WTC11 (cell line): ENCODE results near the gene NLGN3. TPM values are rescaled to one million over a fixed set of nuclear protein-coding genes. Genes with fewer than 3 reads are reported as not detected.

Experiments
- ATAC-seq: fragments of 200-7000 bp; cut with Tn5 transposase; 2 replicates; pipeline ENCODE4 v1.10.0; 2021; ENCODE audit warnings: mild to moderate bottlenecking, moderate library complexity
- CTCF ChIA-PET: fragments of 300-600 bp; sonication (Branson Sonifier 250); formaldehyde crosslinking; loops from one replicate; lab custom pipeline; 2021; ENCODE audit warnings: antibody characterized with exemption; lab: Charles Lee
- POLR2A ChIA-PET: fragments of 350-600 bp; sonication (Branson Sonifier 250); formaldehyde crosslinking; loops from one replicate; lab custom pipeline; 2021; ENCODE audit warnings: antibody characterized with exemption; lab: Charles Lee
- DNase-seq: peaks from one replicate; pipeline ENCODE4 v3.0.0; 2021; ENCODE audit warnings: low spot score
- H3K27ac Mint-ChIP-seq: 2 replicates; pipeline ENCODE4 v1.8.0; 2021; ENCODE audit warnings: mixed read lengths
- H3K27me3 Mint-ChIP-seq: 2 replicates; pipeline ENCODE4 v1.8.0; 2021; ENCODE audit warnings: low read depth, mild to moderate bottlenecking, moderate library complexity, mixed read lengths
- H3K36me3 Mint-ChIP-seq: 2 replicates; pipeline ENCODE4 v1.8.0; 2021; ENCODE audit warnings: mixed read lengths
- H3K4me1 Mint-ChIP-seq: 2 replicates; pipeline ENCODE4 v1.8.0; 2022; ENCODE audit warnings: mixed read lengths
- H3K4me3 Mint-ChIP-seq: 2 replicates; pipeline ENCODE4 v1.8.0; 2021; ENCODE audit warnings: mild to moderate bottlenecking, moderate library complexity, mixed read lengths
- H3K9me3 Mint-ChIP-seq: 2 replicates; pipeline ENCODE4 v1.8.0; 2021; ENCODE audit warnings: mixed read lengths
- CBFB ChIP-seq: sonication (generic); formaldehyde crosslinking; IDR thresholded peaks from 2 replicates; pipeline ENCODE4 v1.8.1; 2022; ENCODE audit warnings: mild to moderate bottlenecking, low read depth, missing genetic modification reagents
- ESRRA ChIP-seq: sonication (generic); formaldehyde crosslinking; IDR thresholded peaks from 2 replicates; pipeline ENCODE4 v1.8.1; 2022; ENCODE audit warnings: mild to moderate bottlenecking, missing genetic modification reagents, borderline replicate concordance
- FOXP1 ChIP-seq: sonication (generic); formaldehyde crosslinking; IDR thresholded peaks from 2 replicates; pipeline ENCODE4 v1.8.0; 2022; ENCODE audit warnings: missing genetic modification reagents, mild to moderate bottlenecking, moderate library complexity, borderline replicate concordance
- NFE2L1 ChIP-seq: sonication (generic); formaldehyde crosslinking; IDR thresholded peaks from 2 replicates; pipeline ENCODE4 v1.8.1; 2023; ENCODE audit warnings: missing genetic modification reagents
- NR2C2 ChIP-seq: sonication (generic); formaldehyde crosslinking; IDR thresholded peaks from 2 replicates; pipeline ENCODE4 v1.8.0; 2022; ENCODE audit warnings: mild to moderate bottlenecking, missing genetic modification reagents
- ZNF138 ChIP-seq: sonication (generic); formaldehyde crosslinking; conservative IDR thresholded peaks from 2 replicates; pipeline ENCODE4 v1.8.1; 2022; ENCODE audit warnings: mild to moderate bottlenecking, moderate library complexity, missing genetic modification reagents
- ZNF396 ChIP-seq: fragments of 250-450 bp; sonication (Bioruptor Pico); IDR thresholded peaks from 2 replicates; pipeline ENCODE4 v1.8.0; 2021; ENCODE audit warnings: mild to moderate bottlenecking, moderate library complexity, borderline replicate concordance
- total RNA-seq: library from RNA; stranded (reverse); gene quantifications from 3 replicates; pipeline ENCODE4 v1.2.3, GENCODE V29; 2021
- TF ChIP-seq, protein P1 (sequence below): sonication (generic); formaldehyde crosslinking; conservative IDR thresholded peaks from 2 replicates; pipeline ENCODE4 v1.8.1; 2022; ENCODE audit warnings: mild to moderate bottlenecking, missing genetic modification reagents
- TF ChIP-seq, protein P2 (sequence below): sonication (generic); formaldehyde crosslinking; IDR thresholded peaks from 2 replicates; pipeline ENCODE4 v1.8.1; 2023; ENCODE audit warnings: mild to moderate bottlenecking, missing genetic modification reagents, moderate library complexity
- TF ChIP-seq, protein P3 (sequence below): sonication (generic); formaldehyde crosslinking; IDR thresholded peaks from 2 replicates; pipeline ENCODE4 v1.8.0; 2023; ENCODE audit warnings: missing genetic modification reagents
- TF ChIP-seq, protein P4 (sequence below): sonication (generic); formaldehyde crosslinking; IDR thresholded peaks from 2 replicates; pipeline ENCODE4 v1.8.0; 2022; ENCODE audit warnings: mild to moderate bottlenecking, missing genetic modification reagents
- TF ChIP-seq, protein P5 (sequence below): sonication (generic); formaldehyde crosslinking; IDR thresholded peaks from 2 replicates; pipeline ENCODE4 v1.8.1; 2023; ENCODE audit warnings: mild to moderate bottlenecking, missing genetic modification reagents
- TF ChIP-seq, protein P6 (sequence below): sonication (generic); formaldehyde crosslinking; IDR thresholded peaks from 2 replicates; pipeline ENCODE4 v1.8.1; 2022; ENCODE audit warnings: low read depth, missing genetic modification reagents, borderline replicate concordance

The NLGN3 gene
- total RNA-seq, 1 experiment from 2014 or later = 10.8 TPM

DNA sequence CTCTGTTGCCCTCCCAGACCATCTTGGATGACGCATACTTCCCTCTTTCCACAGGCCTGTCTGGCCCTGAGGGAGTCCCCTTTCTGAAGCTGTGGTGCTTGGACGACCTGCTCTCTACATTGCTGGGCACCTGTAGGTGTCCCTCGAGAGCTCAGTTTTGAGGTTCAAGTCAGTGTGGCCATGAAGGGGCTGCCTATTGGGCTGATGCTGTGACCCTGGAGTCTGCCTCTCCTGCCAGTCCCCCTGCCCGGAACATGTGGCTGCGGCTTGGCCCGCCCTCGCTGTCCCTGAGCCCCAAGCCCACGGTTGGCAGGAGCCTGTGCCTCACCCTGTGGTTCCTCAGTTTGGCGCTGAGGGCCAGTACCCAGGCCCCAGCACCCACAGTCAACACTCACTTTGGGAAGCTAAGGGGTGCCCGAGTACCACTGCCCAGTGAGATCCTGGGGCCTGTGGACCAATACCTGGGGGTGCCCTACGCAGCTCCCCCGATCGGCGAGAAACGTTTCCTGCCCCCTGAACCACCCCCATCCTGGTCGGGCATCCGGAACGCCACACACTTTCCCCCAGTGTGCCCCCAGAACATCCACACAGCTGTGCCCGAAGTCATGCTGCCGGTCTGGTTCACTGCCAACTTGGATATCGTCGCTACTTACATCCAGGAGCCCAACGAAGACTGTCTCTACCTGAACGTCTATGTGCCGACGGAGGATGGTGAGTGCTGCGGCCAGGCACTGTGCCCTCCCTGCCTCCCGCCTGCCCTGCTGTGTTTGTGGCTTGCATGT is 3.0 kb downstream of the NLGN3 start:
- Mint-ChIP-seq H3K9me3 (no peaks in the 10 kb centered on the region), H3K4me1 (peaks cover 20% of the 10 kb centered on the region), H3K27ac (no peak overlapping the region), H3K36me3 (no peaks in the 10 kb centered on the region), H3K4me3 (no peak overlapping the region), H3K27me3 (no peaks in the 10 kb centered on the region)
- ChIA-PET CTCF (interaction anchor here (0.5 to 1.4 kb wide), 3 partner anchors 34 to 483 kb away, joined by 3 to 7 read pairs (median 3); partner anchors contain the start of gene NONO), POLR2A (interaction anchor here (1.0 kb wide), 2 partner anchors 35 to 106 kb away, joined by 3 to 4 read pairs; partner anchors contain the start of gene ZMYM3)
- no peak for TF ChIP-seq ZNF138
- TF ChIP-seq, protein P1, sequence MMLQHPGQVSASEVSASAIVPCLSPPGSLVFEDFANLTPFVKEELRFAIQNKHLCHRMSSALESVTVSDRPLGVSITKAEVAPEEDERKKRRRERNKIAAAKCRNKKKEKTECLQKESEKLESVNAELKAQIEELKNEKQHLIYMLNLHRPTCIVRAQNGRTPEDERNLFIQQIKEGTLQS (CRISPR knock-in tag) = no peak
- no peak for TF ChIP-seq ESRRA (CRISPR knock-in tag)
- TF ChIP-seq, protein P2, sequence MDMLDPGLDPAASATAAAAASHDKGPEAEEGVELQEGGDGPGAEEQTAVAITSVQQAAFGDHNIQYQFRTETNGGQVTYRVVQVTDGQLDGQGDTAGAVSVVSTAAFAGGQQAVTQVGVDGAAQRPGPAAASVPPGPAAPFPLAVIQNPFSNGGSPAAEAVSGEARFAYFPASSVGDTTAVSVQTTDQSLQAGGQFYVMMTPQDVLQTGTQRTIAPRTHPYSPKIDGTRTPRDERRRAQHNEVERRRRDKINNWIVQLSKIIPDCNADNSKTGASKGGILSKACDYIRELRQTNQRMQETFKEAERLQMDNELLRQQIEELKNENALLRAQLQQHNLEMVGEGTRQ (CRISPR knock-in tag) = no peak
- no peak for TF ChIP-seq CBFB (CRISPR knock-in tag)
- TF ChIP-seq NFE2L1 = no peak
- TF ChIP-seq NR2C2 = no peak
- TF ChIP-seq, protein P3, sequence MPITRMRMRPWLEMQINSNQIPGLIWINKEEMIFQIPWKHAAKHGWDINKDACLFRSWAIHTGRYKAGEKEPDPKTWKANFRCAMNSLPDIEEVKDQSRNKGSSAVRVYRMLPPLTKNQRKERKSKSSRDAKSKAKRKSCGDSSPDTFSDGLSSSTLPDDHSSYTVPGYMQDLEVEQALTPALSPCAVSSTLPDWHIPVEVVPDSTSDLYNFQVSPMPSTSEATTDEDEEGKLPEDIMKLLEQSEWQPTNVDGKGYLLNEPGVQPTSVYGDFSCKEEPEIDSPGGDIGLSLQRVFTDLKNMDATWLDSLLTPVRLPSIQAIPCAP (CRISPR knock-in tag) = no peak
- no peak for TF ChIP-seq ZNF396 (CRISPR knock-in tag)
- TF ChIP-seq, protein P4, sequence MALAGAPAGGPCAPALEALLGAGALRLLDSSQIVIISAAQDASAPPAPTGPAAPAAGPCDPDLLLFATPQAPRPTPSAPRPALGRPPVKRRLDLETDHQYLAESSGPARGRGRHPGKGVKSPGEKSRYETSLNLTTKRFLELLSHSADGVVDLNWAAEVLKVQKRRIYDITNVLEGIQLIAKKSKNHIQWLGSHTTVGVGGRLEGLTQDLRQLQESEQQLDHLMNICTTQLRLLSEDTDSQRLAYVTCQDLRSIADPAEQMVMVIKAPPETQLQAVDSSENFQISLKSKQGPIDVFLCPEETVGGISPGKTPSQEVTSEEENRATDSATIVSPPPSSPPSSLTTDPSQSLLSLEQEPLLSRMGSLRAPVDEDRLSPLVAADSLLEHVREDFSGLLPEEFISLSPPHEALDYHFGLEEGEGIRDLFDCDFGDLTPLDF (CRISPR knock-in tag) = no peak
- TF ChIP-seq, protein P5, sequence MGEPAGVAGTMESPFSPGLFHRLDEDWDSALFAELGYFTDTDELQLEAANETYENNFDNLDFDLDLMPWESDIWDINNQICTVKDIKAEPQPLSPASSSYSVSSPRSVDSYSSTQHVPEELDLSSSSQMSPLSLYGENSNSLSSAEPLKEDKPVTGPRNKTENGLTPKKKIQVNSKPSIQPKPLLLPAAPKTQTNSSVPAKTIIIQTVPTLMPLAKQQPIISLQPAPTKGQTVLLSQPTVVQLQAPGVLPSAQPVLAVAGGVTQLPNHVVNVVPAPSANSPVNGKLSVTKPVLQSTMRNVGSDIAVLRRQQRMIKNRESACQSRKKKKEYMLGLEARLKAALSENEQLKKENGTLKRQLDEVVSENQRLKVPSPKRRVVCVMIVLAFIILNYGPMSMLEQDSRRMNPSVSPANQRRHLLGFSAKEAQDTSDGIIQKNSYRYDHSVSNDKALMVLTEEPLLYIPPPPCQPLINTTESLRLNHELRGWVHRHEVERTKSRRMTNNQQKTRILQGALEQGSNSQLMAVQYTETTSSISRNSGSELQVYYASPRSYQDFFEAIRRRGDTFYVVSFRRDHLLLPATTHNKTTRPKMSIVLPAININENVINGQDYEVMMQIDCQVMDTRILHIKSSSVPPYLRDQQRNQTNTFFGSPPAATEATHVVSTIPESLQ (CRISPR knock-in tag) = no peak
- no peak for TF ChIP-seq FOXP1 (CRISPR knock-in tag)
- TF ChIP-seq, protein P6, sequence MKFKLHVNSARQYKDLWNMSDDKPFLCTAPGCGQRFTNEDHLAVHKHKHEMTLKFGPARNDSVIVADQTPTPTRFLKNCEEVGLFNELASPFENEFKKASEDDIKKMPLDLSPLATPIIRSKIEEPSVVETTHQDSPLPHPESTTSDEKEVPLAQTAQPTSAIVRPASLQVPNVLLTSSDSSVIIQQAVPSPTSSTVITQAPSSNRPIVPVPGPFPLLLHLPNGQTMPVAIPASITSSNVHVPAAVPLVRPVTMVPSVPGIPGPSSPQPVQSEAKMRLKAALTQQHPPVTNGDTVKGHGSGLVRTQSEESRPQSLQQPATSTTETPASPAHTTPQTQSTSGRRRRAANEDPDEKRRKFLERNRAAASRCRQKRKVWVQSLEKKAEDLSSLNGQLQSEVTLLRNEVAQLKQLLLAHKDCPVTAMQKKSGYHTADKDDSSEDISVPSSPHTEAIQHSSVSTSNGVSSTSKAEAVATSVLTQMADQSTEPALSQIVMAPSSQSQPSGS (CRISPR knock-in tag) = no peak
- no peak for DNase-seq
- ATAC-seq = peak; percentile 21; the same call in 1 of the 2 replicates

DNA sequence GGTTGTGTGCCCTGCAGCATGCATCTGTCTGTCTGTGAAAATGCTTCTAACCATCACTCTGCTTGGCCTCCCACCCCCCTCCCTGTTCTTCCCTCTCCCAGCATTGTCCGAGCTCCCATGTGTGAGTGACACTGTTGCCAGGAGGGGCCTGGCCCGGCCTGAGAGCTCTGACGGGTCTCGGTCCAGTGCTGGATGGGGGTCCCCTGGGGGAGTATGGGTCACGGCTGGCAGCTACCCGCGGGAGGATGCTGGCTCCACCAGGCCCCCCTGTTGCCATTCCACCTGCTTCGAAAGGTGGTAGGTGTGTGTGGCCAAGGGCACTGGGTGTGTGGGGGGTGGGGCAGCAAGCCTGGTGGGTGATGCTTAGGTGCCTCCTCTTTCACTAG is 3.6 kb downstream of the NLGN3 start:
- TF ChIP-seq, protein P4 (CRISPR knock-in tag) = no peak
- Mint-ChIP-seq H3K4me1 (peaks cover 20% of the 10 kb centered on the region), H3K27ac (no peak overlapping the region), H3K4me3 (no peak overlapping the region), H3K27me3 (no peaks in the 10 kb centered on the region), H3K36me3 (no peaks in the 10 kb centered on the region), H3K9me3 (no peaks in the 10 kb centered on the region)
- ChIA-PET POLR2A (interaction anchor here (1.0 kb wide), 1 partner anchor 34 kb away, joined by 4 read pairs; no protein-coding TSS in a partner anchor), CTCF (interaction anchor here (0.5 kb wide), 1 partner anchor 483 kb away, joined by 3 read pairs; no protein-coding TSS in a partner anchor)
- DNase-seq (no peak), ATAC-seq (no peak)
